MCF 10A (cell line): Measurements from ENCODE around the gene PHF21A. TPM values are rescaled to one million over a fixed set of nuclear protein-coding genes. Genes with fewer than 3 reads are reported as not detected.

ENCODE experiments used
- BruUV-seq: library from RNA; stranded (reverse); fragments of 400-500 nt; replicated peaks from 2 replicates; lab custom pipeline; 2021; lab: Mats Ljungman, UMichigan
- CTCF ChIA-PET: fragments of 300-600 bp; sonication (Branson Sonifier 250); formaldehyde crosslinking; extraction: SDS; loops from one replicate; lab custom pipeline; 2021; ENCODE audit warnings: antibody characterized with exemption, inconsistent platforms; lab: Yijun Ruan, JAX
- POLR2A ChIA-PET: fragments of 300-600, 350-650 bp; sonication (Branson Sonifier 250); formaldehyde crosslinking; extraction: SDS; loops from one replicate; lab custom pipeline; 2020; ENCODE audit warnings: antibody characterized with exemption, inconsistent platforms; lab: Yijun Ruan, JAX
- DNase-seq: peaks from one replicate; pipeline ENCODE4 v3.0.0-alpha.2; 2018; ENCODE audit not compliant: unreplicated experiment
- H3K27ac Mint-ChIP-seq: one replicate; pipeline ENCODE4 v1.8.0; 2022; ENCODE audit warnings: mild to moderate bottlenecking, low read depth, mixed read lengths; ENCODE audit not compliant: unreplicated experiment
- H3K27me3 Mint-ChIP-seq: one replicate; pipeline ENCODE4 v1.8.0; 2022; ENCODE audit warnings: mixed read lengths; ENCODE audit not compliant: insufficient read depth, unreplicated experiment
- H3K36me3 Mint-ChIP-seq: one replicate; pipeline ENCODE4 v1.8.0; 2022; ENCODE audit warnings: mild to moderate bottlenecking, moderate library complexity, mixed read lengths; ENCODE audit not compliant: insufficient read depth, unreplicated experiment
- H3K4me1 Mint-ChIP-seq: one replicate; pipeline ENCODE4 v1.8.0; 2022; ENCODE audit warnings: mixed read lengths; ENCODE audit not compliant: insufficient read depth, unreplicated experiment
- H3K4me3 Mint-ChIP-seq: one replicate; pipeline ENCODE4 v1.8.0; 2022; ENCODE audit warnings: mild to moderate bottlenecking, moderate library complexity, mixed read lengths; ENCODE audit not compliant: unreplicated experiment
- H3K9me3 Mint-ChIP-seq: one replicate; pipeline ENCODE4 v1.8.0; 2022; ENCODE audit warnings: mixed read lengths; ENCODE audit not compliant: unreplicated experiment
- CTCF ChIP-seq: fragments of 200-600 bp; IDR thresholded peaks from one replicate; pipeline ENCODE4 v1.8.0; 2022; ENCODE audit warnings: antibody characterized with exemption, mild to moderate bottlenecking; ENCODE audit not compliant: unreplicated experiment
- intact Hi-C: fragments of 100-400 bp; cut with micrococcal nuclease; formaldehyde crosslinking; loops from 2 replicates; pipeline ENCODE4 v1.14.1; 2022
- total RNA-seq: library from RNA; stranded (reverse); gene quantifications from 2 replicates; pipeline ENCODE4 v1.2.3, GENCODE V29; 2022

Gene PHF21A
- total RNA-seq, 1 experiment from 2014 or later = 37.6 TPM

DNA sequence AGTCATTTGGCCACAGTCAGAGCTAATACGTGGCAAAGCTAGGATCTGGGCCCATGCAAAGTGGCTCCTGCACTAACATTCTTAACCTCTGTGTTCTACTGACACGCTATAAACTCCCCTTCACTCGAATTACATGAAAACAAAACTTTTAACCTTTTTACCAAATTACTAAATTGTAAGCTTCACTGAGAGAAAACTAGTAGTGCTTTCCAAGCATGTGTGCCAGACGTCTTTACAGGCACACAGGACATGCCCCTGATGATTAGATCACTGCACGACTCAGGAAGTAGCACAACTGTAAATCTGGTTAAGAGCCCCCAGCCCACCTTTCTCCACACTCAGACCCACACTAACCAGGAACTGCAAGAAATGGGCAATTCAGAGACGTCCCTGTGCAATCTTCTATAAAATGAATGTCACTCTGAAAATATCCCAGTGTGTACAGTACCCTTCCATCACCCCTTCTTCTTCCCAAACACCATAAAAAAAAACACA lies 16.1 kb downstream of the PHF21A start:
- intact Hi-C loops = no loop called here
- Mint-ChIP-seq H3K27me3 (no peaks in the 10 kb centered on the region), H3K4me3 (no peak overlapping the region), H3K4me1 (peaks cover 20% of the 10 kb centered on the region), H3K9me3 (no peaks in the 10 kb centered on the region), H3K27ac (no peak overlapping the region), H3K36me3 (no peaks in the 10 kb centered on the region)
- CTCF ChIA-PET = interaction anchor here (0.7 to 0.8 kb wide), 2 partner anchors 17 to 35 kb away, joined by 3 read pairs; no protein-coding TSS in a partner anchor
- POLR2A ChIA-PET = interaction anchor here (0.7 to 1.3 kb wide), 3 partner anchors 8 to 18 kb away, joined by 3 to 4 read pairs (median 3); no protein-coding TSS in a partner anchor
- no peak for DNase-seq
- no TSS peak for BruUV-seq
- TF ChIP-seq CTCF = no peak

GRCh38 chr11:46102843-46103242 lies 18.4 kb downstream of the PHF21A start:
- BruUV-seq = no TSS peak
- H3K4me1 Mint-ChIP-seq = peaks cover 20% of the 10 kb centered on the region
- H3K36me3 Mint-ChIP-seq = no peaks in the 10 kb centered on the region
- CTCF ChIA-PET = interaction anchor here (0.8 to 1.6 kb wide), 2 partner anchors 19 to 135 kb away, joined by 3 to 6 read pairs; no protein-coding TSS in a partner anchor
- POLR2A ChIA-PET = interaction anchor here (0.9 to 1.4 kb wide), 3 partner anchors 14 to 91 kb away, joined by 3 to 5 read pairs (median 3); no protein-coding TSS in a partner anchor
- no peak for TF ChIP-seq CTCF
- H3K27me3 Mint-ChIP-seq = no peaks in the 10 kb centered on the region
- intact Hi-C loops = no loop called here
- H3K9me3 Mint-ChIP-seq = no peaks in the 10 kb centered on the region
- no peak overlapping the region for H3K4me3 Mint-ChIP-seq
- H3K27ac Mint-ChIP-seq = no peak overlapping the region
- no peak for DNase-seq

- intact Hi-C loops = no loop called here
- DNase-seq = no peak
- Mint-ChIP-seq H3K4me3 (no peak overlapping the region), H3K36me3 (no peaks in the 10 kb centered on the region), H3K9me3 (peaks cover 15% of the 10 kb centered on the region), H3K27ac (no peak overlapping the region), H3K27me3 (no peaks in the 10 kb centered on the region), H3K4me1 (peaks cover 37% of the 10 kb centered on the region)
- TF ChIP-seq CTCF = no peak
- no TSS peak for BruUV-seq
- ChIA-PET CTCF (no interaction called here), POLR2A (no interaction called here)
Observed at GRCh38 chr11:46100670-46101069, 20.6 kb downstream of the PHF21A start.

DNA sequence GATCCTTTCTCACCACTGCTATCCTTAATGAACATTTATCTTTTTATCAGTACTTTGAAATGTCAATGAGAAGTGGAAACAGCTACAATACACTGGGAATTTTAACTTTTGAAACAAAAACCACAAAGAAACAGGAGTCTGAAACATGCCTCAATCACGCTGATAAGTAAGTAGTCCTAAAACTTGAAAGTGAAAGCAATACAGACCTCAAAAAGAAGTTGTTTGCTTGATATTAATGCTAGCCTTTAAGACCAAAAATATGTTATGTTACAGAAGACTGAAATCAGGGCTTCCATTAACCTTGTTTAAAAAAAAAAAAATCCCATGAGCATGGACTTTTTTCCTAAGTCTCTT lies 21.3 kb downstream of the PHF21A start:
- intact Hi-C loops = no loop called here
- DNase-seq = no peak
- Mint-ChIP-seq H3K9me3 (peaks cover 15% of the 10 kb centered on the region), H3K27me3 (no peaks in the 10 kb centered on the region), H3K36me3 (no peaks in the 10 kb centered on the region), H3K4me3 (no peak overlapping the region), H3K4me1 (peaks cover 31% of the 10 kb centered on the region), H3K27ac (no peak overlapping the region)
- TF ChIP-seq CTCF = no peak
- no TSS peak for BruUV-seq
- ChIA-PET POLR2A (interaction anchor here (1.2 to 1.5 kb wide), 3 partner anchors 15 to 21 kb away, joined by 3 to 5 read pairs (median 3); no protein-coding TSS in a partner anchor), CTCF (no interaction called here)
